H1 (cell line): ENCODE measurements around the gene CAMK2G. TPM values are rescaled to one million over a fixed set of nuclear protein-coding genes. Genes with fewer than 3 reads are reported as not detected.

Experiments
- CTCF ChIA-PET: fragments of 300-600 bp; sonication (Branson Sonifier 250); formaldehyde crosslinking; loops from one replicate; lab custom pipeline; 2021; ENCODE audit not compliant: partially characterized antibody; lab: Charles Lee
- POLR2A ChIA-PET: fragments of 300-600 bp; sonication (Branson Sonifier 250); formaldehyde crosslinking; loops from one replicate; lab custom pipeline; 2021; ENCODE audit warnings: inconsistent platforms; ENCODE audit not compliant: partially characterized antibody; lab: Charles Lee
- DNase-seq, 2 experiments: peaks; one replicate each; pipeline versions ENCODE4 v3.0.0 to v3.0.0-alpha.2; 2010 to 2022; ENCODE audit warnings: low spot score in 2 of 2, low read depth in 1 of 2, mixed read lengths in 1 of 2
- FAIRE-seq: peaks from 2 replicates; lab custom pipeline; 2011; peaks lifted over from hg19 to GRCh38; lab: Jason Lieb, UNC
- H2AFZ ChIP-seq: 2 replicates; pipeline ENCODE4 v1.8.1; 2012; ENCODE audit warnings: low read length, inconsistent platforms
- H2AK5ac ChIP-seq: 2 replicates; pipeline ENCODE4 v1.6.1; 2013; ENCODE audit warnings: low read depth, low read length
- H2BK120ac ChIP-seq: replicated peaks from 2 replicates; pipeline ENCODE3; 2013; ENCODE audit warnings: low read depth, low read length, inconsistent platforms
- H2BK12ac ChIP-seq: 2 replicates; pipeline ENCODE4 v1.6.1; 2013; ENCODE audit warnings: low read depth, low read length
- H2BK15ac ChIP-seq: 2 replicates; pipeline ENCODE4 v1.6.1; 2013; ENCODE audit warnings: low read length
- H2BK20ac ChIP-seq: 2 replicates; pipeline ENCODE4 v1.6.1; 2013; ENCODE audit warnings: low read length
- H2BK5ac ChIP-seq: 2 replicates; pipeline ENCODE4 v1.6.1; 2013; ENCODE audit warnings: low read depth, low read length
- H3K14ac ChIP-seq: 2 replicates; pipeline ENCODE4 v1.6.1; 2013; ENCODE audit warnings: inconsistent platforms; ENCODE audit not compliant: insufficient read length
- H3K18ac ChIP-seq: 2 replicates; pipeline ENCODE4 v1.6.1; 2013; ENCODE audit warnings: low read length; ENCODE audit errors: extremely low read depth
- H3K23ac ChIP-seq: 2 replicates; pipeline ENCODE4 v1.6.1; 2013; ENCODE audit warnings: inconsistent platforms; ENCODE audit not compliant: insufficient read length
- H3K23me2 ChIP-seq: 2 replicates; pipeline ENCODE4 v1.6.1; 2013; ENCODE audit warnings: low read depth, low read length
- H3K27ac ChIP-seq: 2 replicates; pipeline ENCODE4 v1.6.1; 2011; ENCODE audit warnings: low read depth, low read length, inconsistent platforms
- H3K27me3 ChIP-seq, 4 experiments: replicated peaks in 1 of 4; 1 replicate in 1 of 4; 2 replicates in 3 of 4; pipeline versions ENCODE4 v1.6.1 to v1.8.1; 2011 to 2013; ENCODE audit warnings: low read length in 3 of 4, mild to moderate bottlenecking in 3 of 4, inconsistent platforms in 2 of 4, mixed read lengths in 2 of 4, moderate library complexity in 1 of 4; ENCODE audit not compliant: control insufficient read depth in 3 of 4, insufficient read depth in 3 of 4; ENCODE audit errors: extremely low read depth in 1 of 4
- H3K36me3 ChIP-seq, 4 experiments: 2 replicates each; pipeline versions ENCODE4 v1.6.1 to v1.8.1; 2011 to 2013; ENCODE audit warnings: mild to moderate bottlenecking in 4 of 4, low read length in 3 of 4, moderate library complexity in 2 of 4, control low read depth in 1 of 4, inconsistent platforms in 1 of 4; ENCODE audit not compliant: insufficient read depth in 4 of 4, control insufficient read depth in 2 of 4
- H3K4ac ChIP-seq: replicated peaks from 2 replicates; pipeline ENCODE3; 2013; ENCODE audit warnings: low read length, low read depth, mixed read lengths, inconsistent platforms; ENCODE audit not compliant: insufficient read length
- H3K4me1 ChIP-seq, 4 experiments: replicated peaks in 1 of 4; 1 replicate in 1 of 4; 2 replicates in 3 of 4; pipeline versions ENCODE4 v1.6.1 to v1.8.1; 2011 to 2013; ENCODE audit warnings: low read length in 3 of 4, inconsistent platforms in 2 of 4, mixed read lengths in 1 of 4; ENCODE audit not compliant: insufficient read depth in 4 of 4, control insufficient read depth in 3 of 4
- H3K4me2 ChIP-seq, 2 experiments: 2 replicates each; pipeline versions ENCODE4 v1.6.1 to v1.8.1; 2011 to 2013; ENCODE audit warnings: low read depth in 2 of 2, low read length in 2 of 2, control low read depth in 1 of 2, inconsistent platforms in 1 of 2, mild to moderate bottlenecking in 1 of 2; ENCODE audit not compliant: insufficient read depth in 1 of 2
- H3K4me3 ChIP-seq, 4 experiments: fragments of 200-600, 300-600 bp in 1 of 4; sonication (generic), shearing (Covaris generic), sonication (Bioruptor Twin) in 1 of 4; 2 replicates each; pipeline versions ENCODE4 v1.5.1 to v1.8.1; 2011 to 2016; ENCODE audit warnings: low read length in 4 of 4, low read depth in 3 of 4, control low read depth in 2 of 4, inconsistent platforms in 2 of 4, mild to moderate bottlenecking in 2 of 4, mixed read lengths in 1 of 4, moderate library complexity in 1 of 4; ENCODE audit not compliant: insufficient read depth in 2 of 4; ENCODE audit errors: extremely low read depth in 1 of 4
- H3K56ac ChIP-seq: replicated peaks from 2 replicates; pipeline ENCODE3; 2013; ENCODE audit warnings: low read depth, mild to moderate bottlenecking, mixed read lengths, low read length, inconsistent platforms; ENCODE audit not compliant: insufficient read length
- H3K79me1 ChIP-seq: 2 replicates; pipeline ENCODE4 v1.6.1; 2013; ENCODE audit warnings: low read depth, low read length, control low read depth
- H3K79me2 ChIP-seq, 2 experiments: 2 replicates each; pipeline versions ENCODE4 v1.6.1 to v1.8.1; 2012 to 2013; ENCODE audit warnings: low read length in 2 of 2, mild to moderate bottlenecking in 2 of 2, inconsistent platforms in 1 of 2; ENCODE audit not compliant: insufficient read depth in 2 of 2, control insufficient read depth in 1 of 2
- H3K9ac ChIP-seq, 4 experiments: replicated peaks in 1 of 4; 1 replicate in 1 of 4; 2 replicates in 3 of 4; pipeline versions ENCODE4 v1.6.1 to v1.8.1; 2011 to 2013; ENCODE audit warnings: low read depth in 3 of 4, low read length in 3 of 4, control low read depth in 2 of 4, mild to moderate bottlenecking in 2 of 4, moderate library complexity in 2 of 4, inconsistent platforms in 1 of 4; ENCODE audit errors: extremely low read depth in 1 of 4
- H3K9me3 ChIP-seq, 2 experiments: 2 replicates each; pipeline versions ENCODE4 v1.6.1 to v1.8.1; 2012 to 2013; ENCODE audit warnings: mild to moderate bottlenecking in 2 of 2, moderate library complexity in 2 of 2, control low read depth in 1 of 2, inconsistent platforms in 1 of 2, low read depth in 1 of 2, low read length in 1 of 2, mixed read lengths in 1 of 2; ENCODE audit not compliant: insufficient read depth in 2 of 2
- H4K20me1 ChIP-seq, 2 experiments: replicated peaks in 1 of 2; 2 replicates each; pipeline versions ENCODE3 to v1.8.1; 2011 to 2013; ENCODE audit warnings: inconsistent platforms in 2 of 2, low read length in 2 of 2, mild to moderate bottlenecking in 1 of 2; ENCODE audit not compliant: insufficient read depth in 2 of 2, control insufficient read depth in 1 of 2
- H4K5ac ChIP-seq: 2 replicates; pipeline ENCODE4 v1.6.1; 2013; ENCODE audit warnings: low read length, low read depth, mixed read lengths, inconsistent platforms; ENCODE audit not compliant: insufficient read length
- H4K8ac ChIP-seq: 2 replicates; pipeline ENCODE4 v1.8.0; 2013; ENCODE audit warnings: mild to moderate bottlenecking, moderate library complexity, low read length, inconsistent platforms; ENCODE audit not compliant: insufficient read depth; ENCODE audit errors: extremely low read depth
- H4K91ac ChIP-seq: replicated peaks from 2 replicates; pipeline ENCODE3; 2013; ENCODE audit warnings: low read length, mixed read lengths, inconsistent platforms; ENCODE audit not compliant: insufficient read length
- ASH2L ChIP-seq: fragments of 200-600, 300-600 bp; sonication (generic); IDR thresholded peaks from one replicate; pipeline ENCODE4 v1.7.1; 2017; ENCODE audit warnings: low read length
- ATF2 ChIP-seq: IDR thresholded peaks from 2 replicates; pipeline ENCODE4 v1.6.1; 2012; ENCODE audit warnings: low read length, inconsistent platforms
- BRCA1 ChIP-seq: IDR thresholded peaks from 2 replicates; pipeline ENCODE4 v1.6.1; 2012; ENCODE audit warnings: low read depth, low read length, improper control_type of control experiment
- FOSL1 ChIP-seq: IDR thresholded peaks from 2 replicates; pipeline ENCODE4 v1.6.1; 2011; ENCODE audit warnings: mild to moderate bottlenecking, low read depth, low read length, moderate library complexity; ENCODE audit not compliant: insufficient read depth
- MAX ChIP-seq: IDR thresholded peaks from 2 replicates; pipeline ENCODE4 v1.6.1; 2012; ENCODE audit warnings: inconsistent platforms
- RNF2 ChIP-seq: fragments of 200-900, 300-1000 bp; sonication (generic); IDR thresholded peaks from 2 replicates; pipeline ENCODE4 v1.7.1; 2016; ENCODE audit warnings: borderline replicate concordance, low read depth, mild to moderate bottlenecking, antibody characterized with exemption, low read length; ENCODE audit not compliant: poor library complexity, severe bottlenecking; ENCODE audit errors: missing control alignments
- SIX5 ChIP-seq: IDR thresholded peaks from 2 replicates; pipeline ENCODE4 v1.6.1; 2011; ENCODE audit warnings: mild to moderate bottlenecking, low read depth, low read length
- SRF ChIP-seq: IDR thresholded peaks from 2 replicates; pipeline ENCODE4 v1.6.1; 2011; ENCODE audit warnings: mild to moderate bottlenecking, low read depth, low read length, moderate library complexity
- TAF1 ChIP-seq: IDR thresholded peaks from 2 replicates; pipeline ENCODE4 v1.6.1; 2011; ENCODE audit warnings: mild to moderate bottlenecking, low read depth, low read length
- TAF7 ChIP-seq: optimal IDR thresholded peaks from 2 replicates; pipeline ENCODE3; 2011; ENCODE audit warnings: low read depth, mild to moderate bottlenecking, inconsistent platforms, low read length, moderate library complexity, borderline replicate concordance
- TBP ChIP-seq: IDR thresholded peaks from 2 replicates; pipeline ENCODE4 v1.6.1; 2011; ENCODE audit warnings: low read depth, low read length, improper control_type of control experiment
- WGBS, 2 experiments: shearing (Covaris generic) in 1 of 2; methylation state at CpG; one replicate each; pipeline versions ENCODE4 v1.1.6 to v1.1.7; 2013 to 2015; ENCODE audit warnings: low lambda C conversion rate in 2 of 2, mixed read lengths in 2 of 2, inconsistent platforms in 1 of 2, low coverage in 1 of 2, missing lambda C conversion rate in 1 of 2; ENCODE audit not compliant: insufficient replicate concordance in 2 of 2, insufficient coverage in 1 of 2, insufficient read length in 1 of 2; ENCODE audit errors: extremely low coverage in 1 of 2, missing lambda C conversion rate in 1 of 2; 5-methylcytosine and 5-hydroxymethylcytosine counted together
- polyA plus RNA-seq, 7 experiments: library from polyadenylated mRNA; depleted of rRNA in 3 of 7; stranded (reverse) in 5 of 7; unstranded in 2 of 7; fragments of >200 nt in 5 of 7; fragments of 200-250 nt in 2 of 7; gene quantifications; 1 replicate in 5 of 7; 2 replicates in 1 of 7; 4 replicates in 1 of 7; pipeline versions ENCODE4 v1.2.1 to v1.2.3, GENCODE V29; 2011 to 2013; ENCODE audit warnings: missing spikeins in 2 of 7, mixed read lengths in 2 of 7
- total RNA-seq: library from RNA; stranded (reverse); fragmentation: NEBNext Ultra II Directional; extraction: Animal tissue kit (Norgen Biotek cat#: 25700); gene quantifications from 2 replicates; pipeline ENCODE4 v1.2.1, GENCODE V29; 2021

CAMK2G gene
- total and polyA plus RNA-seq, 2 of the 8 experiments (the other 6 are each of a cell fraction or from before 2014, with no cell fraction given), result 28.9 to 31.7 TPM

GRCh38 chr10:73801253-73801590, 73.1 kb downstream of the CAMK2G start:
- Histone ChIP-seq H2BK15ac (no peak overlapping the region), H3K36me3 (peaks cover 2 to 29% (median 20%) of the 10 kb centered on the region in 4 experiments; a peak in 7 of 8 replicates), H3K4me3 (no peak overlapping the region), H3K27me3 (no peaks in the 10 kb centered on the region), H2AK5ac (no peak overlapping the region), H3K79me2 (no peaks in the 10 kb centered on the region), H3K79me1 (no peaks in the 10 kb centered on the region), H4K91ac (no peak overlapping the region), H2BK120ac (no peak overlapping the region), H4K20me1 (peaks cover 0 to 11% of the 10 kb centered on the region in 2 experiments), H3K9me3 (no peaks in the 10 kb centered on the region), H2BK12ac (no peak overlapping the region), H2AFZ (no peak overlapping the region), H3K27ac (no peak overlapping the region), H2BK5ac (no peak overlapping the region), H3K9ac (no peak overlapping the region), H3K23ac (no peak overlapping the region), H3K4me1 (no peaks in the 10 kb centered on the region), H4K5ac (no peak overlapping the region), H3K14ac (no peak overlapping the region), H4K8ac (no peak overlapping the region; the same call in 1 of the 2 replicates), H3K23me2 (no peaks in the 10 kb centered on the region), H2BK20ac (no peak overlapping the region), H3K56ac (no peak overlapping the region), H3K4ac (no peak overlapping the region), H3K4me2 (no peak overlapping the region), H3K18ac (no peak overlapping the region)
- DNase-seq, result no peak
- ChIA-PET CTCF (interaction anchor here (1.1 kb wide), 1 partner anchor 13 kb away, joined by 3 read pairs; no protein-coding TSS in a partner anchor), POLR2A (interaction anchor here (0.7 to 12.1 kb wide), 3 partner anchors 7 to 21 kb away, joined by 3 to 137 read pairs (median 3); partner anchors contain the start of gene NDST2)
- no peak for FAIRE-seq
- TF ChIP-seq ASH2L, result no peak
- TF ChIP-seq TAF7, result no peak
- no peak for TF ChIP-seq SRF
- no peak for TF ChIP-seq SIX5
- TF ChIP-seq ATF2, result no peak
- no peak for TF ChIP-seq BRCA1
- no peak for TF ChIP-seq FOSL1
- no peak for TF ChIP-seq TAF1
- TF ChIP-seq RNF2, result no peak
- TF ChIP-seq MAX, result no peak
- no peak for TF ChIP-seq TBP
- 98% methylated on average over 13 of the region's 13 CpGs; no CpG with 5 or more reads in 1 of the 2 experiments for WGBS, 2 experiments
